Duodenal mucosa (tissue), 2 donors: ENCODE data around the gene KIRREL2.
"Not testable (repeated sequence)": the region's sequence is repeated elsewhere in the genome, so short reads cannot be mapped to it uniquely, and the experiment has no call there.

Source experiments
- H3K27ac ChIP-seq: one replicate; pipeline ENCODE4 v1.7.0; 2013; ENCODE audit warnings: low read depth, low read length
- H3K27me3 ChIP-seq, 2 donors: one replicate each; pipeline ENCODE4 v1.7.0; 2013; ENCODE audit warnings: low read length in 2 of 2, control low read depth in 1 of 2; ENCODE audit not compliant: insufficient read depth in 2 of 2, control insufficient read depth in 1 of 2
- H3K36me3 ChIP-seq, 2 donors: one replicate each; pipeline ENCODE4 v1.7.0; 2013; ENCODE audit warnings: low read length in 2 of 2, control low read depth in 1 of 2; ENCODE audit not compliant: insufficient read depth in 2 of 2, control insufficient read depth in 1 of 2
- H3K4me1 ChIP-seq, 2 donors: one replicate each; pipeline ENCODE4 v1.7.0; 2013; ENCODE audit warnings: low read length in 2 of 2, control low read depth in 1 of 2; ENCODE audit not compliant: insufficient read depth in 2 of 2, control insufficient read depth in 1 of 2
- H3K4me3 ChIP-seq, 2 donors: one replicate each; pipeline ENCODE4 v1.7.0; 2013; ENCODE audit warnings: low read length in 2 of 2, low read depth in 1 of 2
- H3K9ac ChIP-seq, 2 donors: one replicate each; pipeline ENCODE4 v1.7.0; 2013; ENCODE audit warnings: low read length in 2 of 2, low read depth in 1 of 2
- H3K9me3 ChIP-seq, 2 donors: one replicate each; pipeline ENCODE4 v1.7.0; 2013; ENCODE audit warnings: low read length in 2 of 2, control low read depth in 1 of 2; ENCODE audit not compliant: control insufficient read depth in 1 of 2

Gene KIRREL2

DNA sequence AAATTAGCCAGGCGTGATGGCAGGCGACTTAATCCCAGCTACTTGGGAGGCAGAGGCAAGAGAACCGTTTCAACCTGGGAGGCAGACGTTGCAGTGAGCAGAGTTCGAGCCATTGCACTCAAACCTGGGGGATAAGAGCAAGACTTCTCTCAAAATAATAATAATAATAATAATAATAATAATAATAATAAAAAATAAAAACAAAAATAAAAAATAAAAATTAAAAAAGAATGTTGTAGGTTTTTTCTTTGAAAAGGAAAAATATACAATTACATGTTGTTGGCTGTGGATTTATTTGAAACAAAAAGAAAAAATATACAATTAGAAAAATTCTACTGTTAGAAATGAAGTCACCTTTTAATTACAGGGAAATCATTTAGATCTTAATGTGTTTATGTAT is 32.6 kb upstream of the KIRREL2 start:
- Histone ChIP-seq H3K27me3 (no peaks in the 10 kb centered on the region), H3K4me3 (no peak overlapping the region), H3K36me3 (no peaks in the 10 kb centered on the region), H3K9me3 (no peaks in the 10 kb centered on the region), H3K4me1 (no peaks in the 10 kb centered on the region), H3K27ac (no peak overlapping the region), H3K9ac (no peak overlapping the region)

- no peak overlapping the region for H3K27ac ChIP-seq
- H3K36me3 ChIP-seq = no peaks in the 10 kb centered on the region
- H3K4me3 ChIP-seq = no peak overlapping the region
- no peak overlapping the region for H3K9ac ChIP-seq
- H3K9me3 ChIP-seq = no peaks in the 10 kb centered on the region
- peaks cover 0 to 7% of the 10 kb centered on the region in 2 donors for H3K27me3 ChIP-seq
- H3K4me1 ChIP-seq = no peaks in the 10 kb centered on the region
These were observed 27.9 kb upstream of the KIRREL2 start for GRCh38 chr19:35828692-35829301.

GRCh38 chr19:35830986-35831385 is 25.7 kb upstream of the KIRREL2 start:
- Histone ChIP-seq H3K27me3 (peaks cover 0 to 9% of the 10 kb centered on the region in 2 donors), H3K9ac (no peak overlapping the region), H3K36me3 (no peaks in the 10 kb centered on the region), H3K4me1 (no peaks in the 10 kb centered on the region), H3K4me3 (no peak overlapping the region), H3K9me3 (no peaks in the 10 kb centered on the region), H3K27ac (no peak overlapping the region)

DNA sequence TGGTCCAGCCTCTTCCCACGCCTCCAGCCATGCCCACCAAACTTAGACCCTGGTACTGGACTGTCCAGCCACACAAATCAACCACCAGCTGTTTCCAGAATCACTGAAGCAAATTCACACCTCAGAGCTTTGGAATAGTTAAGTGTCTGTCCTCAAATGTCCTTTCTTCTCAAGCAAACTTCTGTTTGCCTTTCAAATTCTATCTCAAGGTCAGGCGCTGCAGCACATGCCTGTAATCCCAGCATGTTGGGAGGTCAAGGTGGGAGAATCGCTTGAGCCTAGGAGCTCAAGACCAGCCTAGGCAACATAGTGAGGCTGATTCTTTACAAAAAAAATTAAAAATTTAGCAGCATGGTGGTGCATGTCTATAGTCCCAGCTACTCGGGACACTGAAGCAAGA is 24.7 kb upstream of the KIRREL2 start:
- Histone ChIP-seq H3K4me3 (no peak overlapping the region), H3K9me3 (no peaks in the 10 kb centered on the region), H3K36me3 (no peaks in the 10 kb centered on the region), H3K27ac (no peak overlapping the region), H3K9ac (no peak overlapping the region), H3K4me1 (no peaks in the 10 kb centered on the region), H3K27me3 (peaks cover 0 to 9% of the 10 kb centered on the region in 2 donors)

- H3K27ac ChIP-seq = no peak overlapping the region
- peaks cover 0 to under 1% of the 10 kb centered on the region in 2 donors for H3K9me3 ChIP-seq
- H3K27me3 ChIP-seq = peaks cover 0 to 9% of the 10 kb centered on the region in 2 donors
- no peaks in the 10 kb centered on the region for H3K4me1 ChIP-seq
- no peaks in the 10 kb centered on the region for H3K36me3 ChIP-seq
- H3K9ac ChIP-seq = no peak overlapping the region
- H3K4me3 ChIP-seq = no peak overlapping the region
These were observed 22.7 kb upstream of the KIRREL2 start for GRCh38 chr19:35833972-35834371.

DNA sequence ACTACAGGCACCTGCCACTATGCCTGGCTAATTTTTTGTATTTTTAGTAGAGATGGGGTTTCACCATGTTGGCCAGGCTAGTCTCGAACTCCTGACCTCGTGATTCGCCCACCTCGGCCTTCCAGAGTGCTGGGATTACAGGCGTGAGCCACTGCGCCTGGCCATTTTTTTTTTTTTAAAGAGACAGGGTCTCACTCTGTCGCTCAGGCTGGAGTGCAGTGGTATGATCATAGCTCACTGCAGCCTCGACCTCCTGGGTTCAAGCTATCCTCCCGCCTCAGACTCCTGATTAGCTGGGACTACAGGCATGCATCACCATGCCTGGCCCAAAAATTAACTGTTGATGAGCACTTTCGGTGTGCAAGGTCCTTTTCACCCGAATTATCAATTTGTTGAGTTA is 20.6 kb upstream of the KIRREL2 start:
- not testable (repeated sequence) for H3K9ac ChIP-seq, H3K27me3 ChIP-seq, H3K4me3 ChIP-seq, H3K27ac ChIP-seq, H3K4me1 ChIP-seq, H3K9me3 ChIP-seq, H3K36me3 ChIP-seq

DNA sequence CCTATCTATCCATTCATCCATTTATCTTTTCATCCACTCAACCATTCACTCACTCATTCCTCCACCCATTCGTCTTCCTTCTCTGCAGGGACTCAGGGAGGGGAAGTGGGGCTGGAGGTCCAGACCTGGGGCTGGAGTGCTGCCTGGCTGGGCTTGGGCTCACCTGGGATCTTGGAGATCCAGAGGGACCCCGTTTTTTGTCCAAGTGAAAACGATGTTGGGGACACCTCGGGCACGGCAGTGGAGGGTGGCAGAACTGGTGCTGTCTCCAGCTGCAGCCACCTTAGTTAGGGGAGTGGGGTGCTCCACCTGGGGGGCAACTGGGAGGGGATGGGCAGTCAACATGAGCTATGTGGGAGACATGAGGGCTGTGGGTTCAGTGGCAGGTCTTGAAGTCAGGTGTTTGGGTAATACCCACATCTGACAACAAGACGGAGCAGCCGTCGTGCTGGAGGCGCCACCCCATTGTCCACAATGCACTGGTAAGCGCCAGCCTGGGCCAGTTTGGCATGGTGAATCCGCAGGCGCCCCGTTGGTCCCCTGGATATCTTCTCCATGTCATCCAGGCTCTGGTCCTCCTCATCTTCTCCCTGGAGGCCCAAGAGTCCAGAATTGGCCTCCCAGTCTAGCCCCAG is 14.6 kb upstream of the KIRREL2 start:
- H3K27me3 ChIP-seq = peaks cover 25 to 28% of the 10 kb centered on the region in 2 donors
- H3K9me3 ChIP-seq = peaks cover 0 to 4% of the 10 kb centered on the region in 2 donors

GRCh38 chr19:35842666-35843272 is 13.9 kb upstream of the KIRREL2 start:
- H3K27ac ChIP-seq = no peak overlapping the region
- no peak overlapping the region for H3K9ac ChIP-seq
- H3K36me3 ChIP-seq = no peaks in the 10 kb centered on the region
- peaks cover 14% of the 10 kb centered on the region in 2 donors for H3K4me1 ChIP-seq
- H3K9me3 ChIP-seq = peaks cover 0 to 4% of the 10 kb centered on the region in 2 donors
- peaks cover 25 to 28% of the 10 kb centered on the region in 2 donors for H3K27me3 ChIP-seq
- no peak overlapping the region for H3K4me3 ChIP-seq

More for the DNA sequence above, 14.6 kb upstream of the KIRREL2 start:
- Histone ChIP-seq H3K4me3 (no peak overlapping the region), H3K9ac (no peak overlapping the region), H3K4me1 (peaks cover 14% of the 10 kb centered on the region in 2 donors), H3K36me3 (no peaks in the 10 kb centered on the region), H3K27ac (no peak overlapping the region)

DNA sequence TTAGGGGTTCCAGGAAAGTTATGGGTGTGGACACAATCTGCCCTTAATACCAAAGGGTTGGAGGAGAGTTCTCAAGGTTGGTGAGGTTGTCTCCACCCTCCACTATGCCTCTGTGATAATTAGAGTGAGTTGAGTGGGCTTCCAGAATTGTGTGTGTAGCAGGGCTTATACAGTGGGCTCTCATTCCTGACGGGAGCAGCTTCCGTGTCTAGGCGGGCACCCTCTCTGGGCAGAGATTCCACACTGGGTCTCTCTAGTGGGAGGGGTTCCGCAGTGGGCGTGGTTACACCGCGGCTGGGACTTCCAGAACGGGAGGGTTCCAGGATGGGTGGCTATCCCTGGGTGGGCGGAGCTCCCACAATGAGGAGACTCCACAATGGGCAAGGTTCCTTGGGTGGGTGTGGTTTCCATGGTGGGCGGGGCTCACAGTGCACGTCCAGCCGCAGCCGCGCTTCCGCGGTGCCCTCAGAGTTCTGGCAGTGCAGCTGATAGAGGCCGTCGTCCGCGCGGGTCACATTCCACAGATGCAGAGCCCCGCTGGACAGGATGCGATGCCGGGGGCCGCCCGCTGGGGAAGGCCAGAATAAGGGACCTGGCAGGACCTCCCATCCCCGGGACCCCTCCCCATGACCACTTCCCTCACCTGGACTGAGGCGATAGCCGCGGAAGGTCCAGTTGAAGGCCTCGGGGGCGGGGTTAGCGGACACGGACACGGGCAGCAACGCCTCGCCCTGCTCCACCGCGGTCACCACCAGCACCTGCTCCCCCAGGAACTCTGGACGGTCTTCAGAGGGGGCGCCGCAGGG is 12.8 kb upstream of the KIRREL2 start:
- H3K36me3 ChIP-seq = no peaks in the 10 kb centered on the region
- no peak overlapping the region for H3K27ac ChIP-seq
- peaks cover 0 to 4% of the 10 kb centered on the region in 2 donors for H3K9me3 ChIP-seq
- H3K9ac ChIP-seq = no peak overlapping the region
- peaks cover 14% of the 10 kb centered on the region in 2 donors for H3K4me1 ChIP-seq
- H3K27me3 ChIP-seq = peaks cover 27 to 34% of the 10 kb centered on the region in 2 donors
- no peak overlapping the region for H3K4me3 ChIP-seq
